ENCODE measurements around the gene NCK2.

NCK2 gene

GRCh38 chr2:105806996-105807395, 62.3 kb downstream of the NCK2 start:
- H4K20me1 ChIP-seq (ENCODE audit: low read depth, low read length) = no peaks in the 10 kb centered on the region
- TF ChIP-seq EZH2phosphoT487 (conservative IDR thresholded peaks at IDR 0.05; ENCODE audit: low read length) (no peak), CTCF (IDR thresholded peaks at IDR 0.05; ENCODE audit: insufficient read depth, low read length, poor library complexity, severe bottlenecking) (no peak)
- no peak overlapping the region for H3K4me2 ChIP-seq (ENCODE audit: low read depth, low read length, poor library complexity, severe bottlenecking)
- no peak overlapping the region for H3K4me3 ChIP-seq (ENCODE audit: insufficient read depth, low read length, poor library complexity, severe bottlenecking)
- no peak overlapping the region for H3K27ac ChIP-seq (ENCODE audit: low read depth, low read length)
- H3K27me3 ChIP-seq (ENCODE audit: low read length) = no peaks in the 10 kb centered on the region
- no peaks in the 10 kb centered on the region for H3K9me3 ChIP-seq (ENCODE audit: insufficient read depth, low read length)
- H3K36me3 ChIP-seq (ENCODE audit: low read length) = no peaks in the 10 kb centered on the region
- no peaks in the 10 kb centered on the region for H3K79me2 ChIP-seq (ENCODE audit: insufficient read depth, low read length)
- H3F3A ChIP-seq (ENCODE audit: insufficient read depth) = no peaks in the 10 kb centered on the region
- H3K9me2 ChIP-seq (replicated peaks; ENCODE audit: insufficient read depth, low read length) = no peaks in the 10 kb centered on the region
- H2AFZ ChIP-seq (ENCODE audit: low read depth, low read length, severe bottlenecking) = no peak overlapping the region
- H3K9ac ChIP-seq (ENCODE audit: low read length) = no peak overlapping the region

GRCh38 chr2:105808423-105809096, 63.8 kb downstream of the NCK2 start:
- no peaks in the 10 kb centered on the region for H3F3A ChIP-seq (ENCODE audit: insufficient read depth)
- no peak overlapping the region for H3K27ac ChIP-seq (ENCODE audit: low read depth, low read length)
- no peak for TF ChIP-seq CTCF (IDR thresholded peaks at IDR 0.05; ENCODE audit: insufficient read depth, low read length, poor library complexity, severe bottlenecking)
- no peak for TF ChIP-seq EZH2phosphoT487 (conservative IDR thresholded peaks at IDR 0.05; ENCODE audit: low read length)
- H3K79me2 ChIP-seq (ENCODE audit: insufficient read depth, low read length) = no peaks in the 10 kb centered on the region
- H3K9me3 ChIP-seq (ENCODE audit: insufficient read depth, low read length) = no peaks in the 10 kb centered on the region
- no peak overlapping the region for H2AFZ ChIP-seq (ENCODE audit: low read depth, low read length, severe bottlenecking)
- H3K27me3 ChIP-seq (ENCODE audit: low read length) = no peaks in the 10 kb centered on the region
- H3K9ac ChIP-seq (ENCODE audit: low read length) = no peak overlapping the region
- H3K36me3 ChIP-seq (ENCODE audit: low read length) = no peaks in the 10 kb centered on the region
- H3K4me3 ChIP-seq (ENCODE audit: insufficient read depth, low read length, poor library complexity, severe bottlenecking) = no peak overlapping the region
- H4K20me1 ChIP-seq (ENCODE audit: low read depth, low read length) = no peaks in the 10 kb centered on the region
- no peak overlapping the region for H3K4me2 ChIP-seq (ENCODE audit: low read depth, low read length, poor library complexity, severe bottlenecking)
- H3K9me2 ChIP-seq (replicated peaks; ENCODE audit: insufficient read depth, low read length) = no peaks in the 10 kb centered on the region

GRCh38 chr2:105809097-105809473, 64.4 kb downstream of the NCK2 start:
- Histone ChIP-seq H3K9ac (ENCODE audit: low read length) (no peak overlapping the region), H3K9me3 (ENCODE audit: insufficient read depth, low read length) (no peaks in the 10 kb centered on the region), H3K4me3 (ENCODE audit: insufficient read depth, low read length, poor library complexity, severe bottlenecking) (no peak overlapping the region), H3K9me2 (replicated peaks; ENCODE audit: insufficient read depth, low read length) (no peaks in the 10 kb centered on the region), H3F3A (ENCODE audit: insufficient read depth) (no peaks in the 10 kb centered on the region), H3K27me3 (ENCODE audit: low read length) (no peaks in the 10 kb centered on the region), H3K4me2 (ENCODE audit: low read depth, low read length, poor library complexity, severe bottlenecking) (no peak overlapping the region), H4K20me1 (ENCODE audit: low read depth, low read length) (no peaks in the 10 kb centered on the region), H3K36me3 (ENCODE audit: low read length) (no peaks in the 10 kb centered on the region), H3K79me2 (ENCODE audit: insufficient read depth, low read length) (no peaks in the 10 kb centered on the region), H2AFZ (ENCODE audit: low read depth, low read length, severe bottlenecking) (no peak overlapping the region), H3K27ac (ENCODE audit: low read depth, low read length) (no peak overlapping the region)
- no peak for TF ChIP-seq CTCF (IDR thresholded peaks at IDR 0.05; ENCODE audit: insufficient read depth, low read length, poor library complexity, severe bottlenecking)
- no peak for TF ChIP-seq EZH2phosphoT487 (conservative IDR thresholded peaks at IDR 0.05; ENCODE audit: low read length)
